ENCODE results near the gene IKBKG.
"Not testable (repeated sequence)": the region's sequence is repeated elsewhere in the genome, so short reads cannot be mapped to it uniquely, and the experiment has no call there.

Gene IKBKG

DNA sequence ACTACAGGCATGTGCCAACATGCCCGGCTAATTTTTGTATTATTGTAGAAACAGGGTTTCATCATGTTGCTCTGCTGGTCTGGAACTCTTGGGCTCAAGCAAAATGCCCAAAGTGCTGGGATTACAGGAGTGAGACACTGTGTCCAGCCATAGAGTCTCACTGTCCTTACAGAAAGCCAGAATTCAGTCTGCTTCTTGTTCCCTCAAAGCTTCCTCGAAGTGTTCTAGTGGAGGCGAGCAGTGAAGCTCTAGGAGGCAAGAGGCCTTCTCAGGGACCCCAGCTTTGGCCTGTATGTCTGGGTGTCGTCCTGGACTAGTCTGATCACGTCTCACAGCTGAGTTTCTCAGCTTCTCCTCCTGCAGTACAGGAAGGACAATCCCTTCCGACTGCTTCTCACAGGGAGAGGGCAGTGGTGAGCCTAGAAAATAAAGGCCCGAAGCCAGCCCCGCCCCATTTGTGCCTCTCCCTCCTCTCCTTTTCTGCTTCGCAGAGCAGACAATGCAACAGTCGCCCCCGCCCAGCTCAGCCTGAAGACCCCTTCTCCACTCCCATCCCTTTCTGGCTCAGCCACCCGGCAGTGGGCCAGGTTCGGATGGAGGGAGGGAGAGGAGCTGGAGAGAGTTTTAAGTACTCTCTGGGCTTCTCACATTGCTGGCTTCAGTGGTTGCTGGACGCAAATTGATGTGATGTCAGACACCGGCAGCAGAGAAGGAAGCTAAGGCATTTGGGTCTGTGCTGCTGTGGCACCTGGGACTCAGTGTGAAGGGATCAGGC lies 20.3 kb upstream of the IKBKG start:
- H3K27me3 ChIP-seq (ENCODE audit: control insufficient read depth in 1 of 2, insufficient read depth in 2 of 2, low read length in 2 of 2), result no peaks in the 10 kb centered on the region
- peak overlapping the region; percentile 55 to 62 for H3K4me3 ChIP-seq (ENCODE audit: low read depth in 1 of 2, low read length in 2 of 2)
- no peaks in the 10 kb centered on the region for H3K36me3 ChIP-seq (ENCODE audit: control insufficient read depth in 1 of 2, insufficient read depth in 2 of 2, low read length in 2 of 2)
- H3K9me3 ChIP-seq (ENCODE audit: control insufficient read depth in 1 of 2, low read length in 2 of 2), result no peaks in the 10 kb centered on the region
- H3K9ac ChIP-seq (ENCODE audit: low read depth in 1 of 2, low read length in 2 of 2), result peak overlapping the region; percentile 60 to 63
- H3K4me1 ChIP-seq (ENCODE audit: control insufficient read depth in 1 of 2, insufficient read depth in 2 of 2, low read length in 2 of 2), result peaks cover 3 to 8% of the 10 kb centered on the region in 2 donors
- peak overlapping the region; percentile 51 for H3K27ac ChIP-seq (ENCODE audit: low read depth, low read length)

- no peaks in the 10 kb centered on the region for H3K27me3 ChIP-seq (ENCODE audit: control insufficient read depth in 1 of 2, insufficient read depth in 2 of 2, low read length in 2 of 2)
Observed at GRCh38 chrX:154529206-154529612, 18.2 kb upstream of the IKBKG start.

GRCh38 chrX:154530286-154530685 lies 17.1 kb upstream of the IKBKG start:
- Histone ChIP-seq H3K27me3 (ENCODE audit: control insufficient read depth in 1 of 2, insufficient read depth in 2 of 2, low read length in 2 of 2) (no peaks in the 10 kb centered on the region), H3K27ac (ENCODE audit: low read depth, low read length) (no peak overlapping the region)

More at GRCh38 chrX:154529206-154529612, 18.2 kb upstream of the IKBKG start:
- Histone ChIP-seq H3K27ac (ENCODE audit: low read depth, low read length) (no peak overlapping the region), H3K4me1 (ENCODE audit: control insufficient read depth in 1 of 2, insufficient read depth in 2 of 2, low read length in 2 of 2) (peaks cover 3 to 8% of the 10 kb centered on the region in 2 donors), H3K9ac (ENCODE audit: low read depth in 1 of 2, low read length in 2 of 2) (no peak overlapping the region), H3K36me3 (ENCODE audit: control insufficient read depth in 1 of 2, insufficient read depth in 2 of 2, low read length in 2 of 2) (peaks cover 2 to 16% of the 10 kb centered on the region in 2 donors), H3K4me3 (ENCODE audit: low read depth in 1 of 2, low read length in 2 of 2) (no peak overlapping the region), H3K9me3 (ENCODE audit: control insufficient read depth in 1 of 2, low read length in 2 of 2) (no peaks in the 10 kb centered on the region)

DNA sequence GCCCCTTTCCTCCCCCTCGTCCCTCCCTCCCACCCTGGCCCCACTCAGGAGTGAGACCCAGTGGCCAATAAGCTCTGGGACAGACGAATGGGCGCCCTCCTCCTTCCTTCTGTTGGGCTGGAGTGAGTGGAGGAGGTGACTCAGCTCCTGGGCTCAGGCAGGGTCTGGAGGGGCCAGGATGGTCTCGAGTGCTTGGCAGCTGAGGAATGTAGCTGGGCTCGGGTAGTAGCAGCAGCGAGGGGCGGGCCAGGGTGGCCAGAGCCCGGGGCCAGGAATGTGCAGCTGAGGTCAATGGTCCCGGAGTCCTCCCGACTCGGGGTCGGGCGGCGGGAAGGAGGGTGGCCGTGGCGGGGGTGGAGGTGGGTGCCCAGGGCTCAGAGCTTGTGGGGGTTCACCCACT lies 15.8 kb upstream of the IKBKG start:
- Histone ChIP-seq H3K9ac (ENCODE audit: low read depth in 1 of 2, low read length in 2 of 2) (no peak overlapping the region), H3K4me1 (ENCODE audit: control insufficient read depth in 1 of 2, insufficient read depth in 2 of 2, low read length in 2 of 2) (peaks cover 3 to 8% of the 10 kb centered on the region in 2 donors), H3K4me3 (ENCODE audit: low read depth in 1 of 2, low read length in 2 of 2) (no peak overlapping the region), H3K36me3 (ENCODE audit: control insufficient read depth in 1 of 2, insufficient read depth in 2 of 2, low read length in 2 of 2) (peaks cover 2 to 24% of the 10 kb centered on the region in 2 donors), H3K27ac (ENCODE audit: low read depth, low read length) (no peak overlapping the region), H3K27me3 (ENCODE audit: control insufficient read depth in 1 of 2, insufficient read depth in 2 of 2, low read length in 2 of 2) (no peaks in the 10 kb centered on the region), H3K9me3 (ENCODE audit: control insufficient read depth in 1 of 2, low read length in 2 of 2) (no peaks in the 10 kb centered on the region)

More at GRCh38 chrX:154530286-154530685, 17.1 kb upstream of the IKBKG start:
- Histone ChIP-seq H3K4me1 (ENCODE audit: control insufficient read depth in 1 of 2, insufficient read depth in 2 of 2, low read length in 2 of 2) (peaks cover 3 to 8% of the 10 kb centered on the region in 2 donors), H3K36me3 (ENCODE audit: control insufficient read depth in 1 of 2, insufficient read depth in 2 of 2, low read length in 2 of 2) (peaks cover 2 to 20% of the 10 kb centered on the region in 2 donors), H3K4me3 (ENCODE audit: low read depth in 1 of 2, low read length in 2 of 2) (no peak overlapping the region), H3K9me3 (ENCODE audit: control insufficient read depth in 1 of 2, low read length in 2 of 2) (no peaks in the 10 kb centered on the region), H3K9ac (ENCODE audit: low read depth in 1 of 2, low read length in 2 of 2) (no peak overlapping the region)

- no peak overlapping the region for H3K9ac ChIP-seq (ENCODE audit: low read depth in 1 of 2, low read length in 2 of 2)
- H3K27me3 ChIP-seq (ENCODE audit: control insufficient read depth in 1 of 2, insufficient read depth in 2 of 2, low read length in 2 of 2), result no peaks in the 10 kb centered on the region
- H3K4me1 ChIP-seq (ENCODE audit: control insufficient read depth in 1 of 2, insufficient read depth in 2 of 2, low read length in 2 of 2), result no peaks in the 10 kb centered on the region
- no peaks in the 10 kb centered on the region for H3K9me3 ChIP-seq (ENCODE audit: control insufficient read depth in 1 of 2, low read length in 2 of 2)
- H3K27ac ChIP-seq (ENCODE audit: low read depth, low read length), result no peak overlapping the region
- H3K36me3 ChIP-seq (ENCODE audit: control insufficient read depth in 1 of 2, insufficient read depth in 2 of 2, low read length in 2 of 2), result peaks cover 2 to 24% of the 10 kb centered on the region in 2 donors
- no peak overlapping the region for H3K4me3 ChIP-seq (ENCODE audit: low read depth in 1 of 2, low read length in 2 of 2)
Observed at GRCh38 chrX:154532690-154533089, 14.7 kb upstream of the IKBKG start.

DNA sequence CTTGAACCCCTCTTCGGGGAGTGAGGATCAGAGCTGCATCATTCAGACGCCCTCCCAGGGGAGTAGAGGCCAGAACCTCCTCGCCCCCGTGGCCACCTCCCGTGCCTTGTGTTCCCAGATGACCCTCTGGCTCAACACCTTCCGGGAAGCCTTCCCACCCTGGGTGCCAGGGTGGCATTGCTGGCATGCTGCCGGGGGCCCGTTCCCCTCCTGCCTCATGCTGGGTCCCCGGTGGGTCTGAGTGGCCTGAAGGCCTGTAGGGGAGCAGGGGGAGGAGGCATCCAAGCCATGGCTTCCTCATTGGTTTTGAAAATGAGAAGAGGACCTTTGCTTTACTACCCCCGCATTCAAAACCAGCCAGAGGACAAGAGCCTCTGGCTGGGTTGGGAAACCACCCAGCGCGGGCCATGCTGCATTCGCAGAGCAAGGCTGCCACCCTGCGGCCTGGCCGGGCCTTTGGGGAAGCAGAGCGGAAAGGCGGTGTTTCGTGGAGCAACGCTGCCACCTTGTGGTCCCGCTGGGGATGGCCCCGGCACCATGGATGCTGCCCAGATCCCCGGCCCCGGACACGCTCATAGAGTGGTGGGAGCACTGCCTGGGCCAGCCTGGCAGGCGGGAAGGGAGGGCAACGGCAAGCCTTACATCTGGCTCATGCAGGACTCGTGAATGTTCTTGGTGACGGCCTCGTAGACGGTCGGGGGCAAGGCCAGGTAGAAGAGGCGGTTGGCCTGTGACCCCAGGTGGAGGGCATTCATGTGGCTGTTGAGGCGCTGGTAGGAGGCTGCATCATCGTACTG lies 12.7 kb upstream of the IKBKG start:
- no peaks in the 10 kb centered on the region for H3K27me3 ChIP-seq (ENCODE audit: control insufficient read depth in 1 of 2, insufficient read depth in 2 of 2, low read length in 2 of 2)
- H3K36me3 ChIP-seq (ENCODE audit: control insufficient read depth in 1 of 2, insufficient read depth in 2 of 2, low read length in 2 of 2), result peaks cover 2 to 24% of the 10 kb centered on the region in 2 donors
- no peak overlapping the region for H3K27ac ChIP-seq (ENCODE audit: low read depth, low read length)
- H3K9me3 ChIP-seq (ENCODE audit: control insufficient read depth in 1 of 2, low read length in 2 of 2), result no peaks in the 10 kb centered on the region
- H3K9ac ChIP-seq (ENCODE audit: low read depth in 1 of 2, low read length in 2 of 2), result no peak overlapping the region
- no peaks in the 10 kb centered on the region for H3K4me1 ChIP-seq (ENCODE audit: control insufficient read depth in 1 of 2, insufficient read depth in 2 of 2, low read length in 2 of 2)
- H3K4me3 ChIP-seq (ENCODE audit: low read depth in 1 of 2, low read length in 2 of 2), result no peak overlapping the region

- Histone ChIP-seq H3K27me3 (ENCODE audit: control insufficient read depth in 1 of 2, insufficient read depth in 2 of 2, low read length in 2 of 2) (no peaks in the 10 kb centered on the region), H3K4me3 (ENCODE audit: low read depth in 1 of 2, low read length in 2 of 2) (no peak overlapping the region), H3K9me3 (ENCODE audit: control insufficient read depth in 1 of 2, low read length in 2 of 2) (no peaks in the 10 kb centered on the region), H3K4me1 (ENCODE audit: control insufficient read depth in 1 of 2, insufficient read depth in 2 of 2, low read length in 2 of 2) (no peaks in the 10 kb centered on the region), H3K9ac (ENCODE audit: low read depth in 1 of 2, low read length in 2 of 2) (no peak overlapping the region), H3K36me3 (ENCODE audit: control insufficient read depth in 1 of 2, insufficient read depth in 2 of 2, low read length in 2 of 2) (peaks cover 2 to 24% of the 10 kb centered on the region in 2 donors), H3K27ac (ENCODE audit: low read depth, low read length) (no peak overlapping the region)
Observed at GRCh38 chrX:154535892-154536291, 11.5 kb upstream of the IKBKG start.

GRCh38 chrX:154539077-154539476 lies 8.3 kb upstream of the IKBKG start:
- no peak overlapping the region for H3K4me3 ChIP-seq (ENCODE audit: low read depth in 1 of 2, low read length in 2 of 2)
- H3K9me3 ChIP-seq (ENCODE audit: control insufficient read depth in 1 of 2, low read length in 2 of 2), result no peaks in the 10 kb centered on the region
- no peak overlapping the region for H3K27ac ChIP-seq (ENCODE audit: low read depth, low read length)
- peaks cover 0 to 4% of the 10 kb centered on the region in 2 donors for H3K4me1 ChIP-seq (ENCODE audit: control insufficient read depth in 1 of 2, insufficient read depth in 2 of 2, low read length in 2 of 2)
- H3K9ac ChIP-seq (ENCODE audit: low read depth in 1 of 2, low read length in 2 of 2), result no peak overlapping the region
- H3K27me3 ChIP-seq (ENCODE audit: control insufficient read depth in 1 of 2, insufficient read depth in 2 of 2, low read length in 2 of 2), result no peaks in the 10 kb centered on the region
- peaks cover 0 to 12% of the 10 kb centered on the region in 2 donors for H3K36me3 ChIP-seq (ENCODE audit: control insufficient read depth in 1 of 2, insufficient read depth in 2 of 2, low read length in 2 of 2)

DNA sequence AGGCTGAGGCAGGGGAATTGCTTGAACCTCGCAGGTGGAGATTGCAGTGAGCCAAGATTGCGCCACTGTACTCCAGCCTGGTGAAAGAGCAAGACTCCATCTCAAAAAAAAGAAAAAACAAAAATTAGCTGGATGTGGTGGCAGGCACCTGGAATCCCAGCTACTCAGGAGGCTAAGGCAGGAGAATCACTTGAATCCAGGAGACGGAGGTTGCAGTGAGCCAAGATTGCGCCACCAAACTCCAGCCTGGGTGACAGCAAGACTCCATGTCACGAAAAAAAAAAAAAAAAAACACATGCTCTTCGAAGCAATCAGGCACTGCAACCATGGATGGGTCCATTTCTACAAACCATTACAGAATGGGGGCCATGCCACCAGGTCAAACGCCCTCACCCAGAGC lies 7.1 kb upstream of the IKBKG start:
- H3K27ac ChIP-seq (ENCODE audit: low read depth, low read length); H3K27me3 ChIP-seq (ENCODE audit: control insufficient read depth in 1 of 2, insufficient read depth in 2 of 2, low read length in 2 of 2); H3K9me3 ChIP-seq (ENCODE audit: control insufficient read depth in 1 of 2, low read length in 2 of 2); H3K4me3 ChIP-seq (ENCODE audit: low read depth in 1 of 2, low read length in 2 of 2); H3K4me1 ChIP-seq (ENCODE audit: control insufficient read depth in 1 of 2, insufficient read depth in 2 of 2, low read length in 2 of 2); H3K9ac ChIP-seq (ENCODE audit: low read depth in 1 of 2, low read length in 2 of 2); H3K36me3 ChIP-seq (ENCODE audit: control insufficient read depth in 1 of 2, insufficient read depth in 2 of 2, low read length in 2 of 2): not testable (repeated sequence)

DNA sequence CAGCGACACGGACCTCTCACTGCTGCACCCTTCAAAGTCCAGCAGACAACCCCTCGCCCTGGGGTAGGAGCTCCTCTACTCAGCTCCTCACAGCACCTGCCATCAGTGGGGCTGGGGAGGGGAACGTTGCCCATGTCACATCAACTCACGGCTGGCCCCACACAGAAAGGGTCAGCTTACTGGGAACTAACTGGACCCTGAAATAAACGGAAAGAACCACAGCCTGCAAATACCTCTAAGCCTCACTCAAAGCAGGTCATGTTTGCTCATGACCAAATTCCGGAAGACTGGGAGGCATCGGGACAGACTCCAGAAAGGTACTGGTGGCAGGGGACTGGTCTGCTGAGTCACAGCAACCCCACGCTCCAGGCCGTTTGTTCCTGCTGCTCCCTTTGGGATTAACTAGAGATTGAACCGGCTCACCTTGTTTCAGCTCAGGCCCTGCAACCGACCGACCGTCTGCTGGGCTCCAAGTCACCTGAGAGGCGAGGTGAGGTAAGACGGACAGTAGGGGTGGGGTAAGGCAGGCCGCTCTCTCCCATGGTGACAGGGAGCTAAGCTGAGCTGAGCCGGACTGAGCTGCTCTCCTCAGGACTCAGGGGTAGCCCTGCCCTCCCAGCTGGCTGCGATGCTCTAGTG lies 6.4 kb upstream of the IKBKG start:
- peaks cover 0 to 3% of the 10 kb centered on the region in 2 donors for H3K36me3 ChIP-seq (ENCODE audit: control insufficient read depth in 1 of 2, insufficient read depth in 2 of 2, low read length in 2 of 2)
- no peak overlapping the region for H3K9ac ChIP-seq (ENCODE audit: low read depth in 1 of 2, low read length in 2 of 2)
- H3K4me1 ChIP-seq (ENCODE audit: control insufficient read depth in 1 of 2, insufficient read depth in 2 of 2, low read length in 2 of 2), result peaks cover 3 to 7% of the 10 kb centered on the region in 2 donors
- no peaks in the 10 kb centered on the region for H3K9me3 ChIP-seq (ENCODE audit: control insufficient read depth in 1 of 2, low read length in 2 of 2)
- no peak overlapping the region for H3K4me3 ChIP-seq (ENCODE audit: low read depth in 1 of 2, low read length in 2 of 2)
- no peaks in the 10 kb centered on the region for H3K27me3 ChIP-seq (ENCODE audit: control insufficient read depth in 1 of 2, insufficient read depth in 2 of 2, low read length in 2 of 2)
- no peak overlapping the region for H3K27ac ChIP-seq (ENCODE audit: low read depth, low read length)

All from duodenal mucosa (tissue), 2 donors.